Right lobe of liver (tissue), 4 donors: ENCODE results near the gene WNT8B.
A peak's percentile ranks its signal among the peaks of the same experiment; 100 is the strongest.

ENCODE experiments used
- POLR2A ChIP-seq: fragments of 450-650 bp; IDR thresholded peaks from one replicate; pipeline ENCODE4 v1.6.1; 2017; ENCODE audit warnings: antibody characterized with exemption, mild to moderate bottlenecking
- TF ChIP-seq, protein P1 (sequence below), 4 donors: fragments of 200-600 bp in 3 of 4; fragments of 450-650 bp in 1 of 4; IDR thresholded peaks; one replicate each; pipeline versions ENCODE4 v1.5.1 to v1.8.0; 2016 to 2022; ENCODE audit warnings: antibody characterized with exemption in 4 of 4, mild to moderate bottlenecking in 2 of 4
- donor health status: DM: no; HTN: no; CAD: no.
- donor health status: DM: no; HTN: no; CAD: no.
- donor health status: DM: no; HTN: yes; CAD: no.

- TF ChIP-seq, protein P1, sequence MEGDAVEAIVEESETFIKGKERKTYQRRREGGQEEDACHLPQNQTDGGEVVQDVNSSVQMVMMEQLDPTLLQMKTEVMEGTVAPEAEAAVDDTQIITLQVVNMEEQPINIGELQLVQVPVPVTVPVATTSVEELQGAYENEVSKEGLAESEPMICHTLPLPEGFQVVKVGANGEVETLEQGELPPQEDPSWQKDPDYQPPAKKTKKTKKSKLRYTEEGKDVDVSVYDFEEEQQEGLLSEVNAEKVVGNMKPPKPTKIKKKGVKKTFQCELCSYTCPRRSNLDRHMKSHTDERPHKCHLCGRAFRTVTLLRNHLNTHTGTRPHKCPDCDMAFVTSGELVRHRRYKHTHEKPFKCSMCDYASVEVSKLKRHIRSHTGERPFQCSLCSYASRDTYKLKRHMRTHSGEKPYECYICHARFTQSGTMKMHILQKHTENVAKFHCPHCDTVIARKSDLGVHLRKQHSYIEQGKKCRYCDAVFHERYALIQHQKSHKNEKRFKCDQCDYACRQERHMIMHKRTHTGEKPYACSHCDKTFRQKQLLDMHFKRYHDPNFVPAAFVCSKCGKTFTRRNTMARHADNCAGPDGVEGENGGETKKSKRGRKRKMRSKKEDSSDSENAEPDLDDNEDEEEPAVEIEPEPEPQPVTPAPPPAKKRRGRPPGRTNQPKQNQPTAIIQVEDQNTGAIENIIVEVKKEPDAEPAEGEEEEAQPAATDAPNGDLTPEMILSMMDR (IDR thresholded peaks at IDR 0.05): peak; percentile 98 to 100 (median 100)
- no peak for TF ChIP-seq POLR2A
These were observed 29.3 kb upstream of the WNT8B start for GRCh38 chr10:100433253-100434240.
